Middle frontal gyrus (tissue), 1 donor: ENCODE measurements around the gene RAB31.

Experiments
- DNase-seq: peaks from one replicate; pipeline ENCODE4 v3.0.0-alpha.2; 2015; ENCODE audit warnings: low spot score; ENCODE audit errors: extremely low spot score

Gene RAB31

GRCh38 chr18:9691235-9691634, 16.9 kb upstream of the RAB31 start:
- no peak for DNase-seq

DNA sequence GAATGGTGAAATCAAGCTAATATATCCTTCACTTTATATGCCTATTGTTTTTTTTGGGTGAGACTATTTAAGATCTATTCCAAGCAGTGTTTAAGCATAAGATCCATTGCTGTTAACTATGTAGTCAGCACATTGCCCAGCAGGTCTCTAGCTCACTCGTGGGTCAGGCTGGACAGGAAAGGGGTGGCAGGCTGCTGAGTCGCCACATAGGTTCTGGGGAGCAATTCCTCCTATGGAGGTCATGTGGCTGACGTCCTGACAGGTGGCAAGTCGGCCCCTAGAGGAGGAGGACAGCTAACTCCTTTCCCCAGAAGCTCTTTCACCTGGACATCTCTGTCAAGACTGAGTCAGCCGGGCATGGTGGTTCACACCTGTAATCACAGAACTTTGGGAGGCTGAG, 13.9 kb upstream of the RAB31 start:
- DNase-seq = no peak

DNA sequence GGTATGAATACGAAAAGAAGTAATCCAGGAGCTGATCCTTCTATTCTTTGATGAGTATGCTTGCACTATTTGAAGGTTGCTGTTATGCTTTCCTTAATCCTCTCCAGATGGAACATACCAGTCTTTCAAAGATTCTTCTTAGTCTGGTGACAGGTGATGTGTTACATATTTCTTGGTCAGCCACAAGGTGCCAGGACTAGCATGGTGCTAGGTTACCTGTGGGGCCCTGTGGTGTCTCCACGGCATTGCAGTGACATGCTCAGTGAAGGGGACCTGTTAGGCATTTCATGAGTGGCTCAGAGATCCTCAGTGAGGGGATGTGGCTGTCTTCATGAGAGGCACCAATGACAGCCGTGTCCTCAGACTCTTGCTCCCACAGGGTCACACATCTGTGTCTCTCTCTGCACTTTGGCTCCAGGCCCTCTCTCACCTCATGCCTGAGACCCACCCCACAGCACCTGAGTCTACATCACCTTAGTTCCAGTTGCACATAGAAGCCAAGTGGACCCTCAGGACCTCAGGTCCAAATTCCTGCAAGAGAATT, 13.1 kb upstream of the RAB31 start:
- DNase-seq = no peak

DNA sequence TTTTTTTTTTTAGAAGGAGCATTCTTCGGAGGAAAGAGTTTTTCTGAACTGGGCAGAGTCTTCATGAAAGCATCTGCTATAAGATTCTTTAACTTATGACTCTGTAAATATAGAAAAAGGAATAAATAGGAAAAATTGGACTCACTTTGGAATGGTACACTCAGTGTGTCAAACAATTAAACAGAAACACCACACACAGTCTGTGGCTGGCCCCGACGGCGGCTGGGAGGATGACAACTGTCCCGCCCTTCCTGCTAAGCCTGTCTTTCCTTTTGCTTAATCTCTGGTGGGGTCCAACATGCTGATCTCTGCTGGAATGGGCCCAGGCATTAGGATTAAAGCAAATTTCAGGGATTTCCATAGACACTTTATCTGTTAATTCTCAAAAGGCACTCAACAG, 12.5 kb upstream of the RAB31 start:
- no peak for DNase-seq

- DNase-seq = no peak
Measured at GRCh38 chr18:9696112-9696511, 12.0 kb upstream of the RAB31 start.

DNA sequence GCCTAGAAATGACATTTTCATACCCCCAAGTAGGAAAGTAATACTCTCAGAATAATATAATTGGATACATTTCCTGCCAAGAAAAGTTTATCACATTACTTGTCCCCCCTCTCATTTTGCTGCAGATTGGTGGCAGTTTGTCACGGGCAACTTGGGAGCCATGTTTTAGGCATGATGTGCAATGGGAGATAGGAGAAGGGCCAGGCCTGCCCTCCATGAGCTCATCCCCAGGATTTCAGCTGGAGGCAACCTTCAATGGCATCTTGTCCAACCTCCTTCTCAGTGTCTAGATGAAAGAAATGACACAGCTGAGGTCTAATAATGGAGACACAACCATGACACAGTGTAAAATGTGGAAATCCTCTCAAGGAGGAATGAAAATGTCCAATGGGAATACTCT, 11.4 kb upstream of the RAB31 start:
- no peak for DNase-seq

DNA sequence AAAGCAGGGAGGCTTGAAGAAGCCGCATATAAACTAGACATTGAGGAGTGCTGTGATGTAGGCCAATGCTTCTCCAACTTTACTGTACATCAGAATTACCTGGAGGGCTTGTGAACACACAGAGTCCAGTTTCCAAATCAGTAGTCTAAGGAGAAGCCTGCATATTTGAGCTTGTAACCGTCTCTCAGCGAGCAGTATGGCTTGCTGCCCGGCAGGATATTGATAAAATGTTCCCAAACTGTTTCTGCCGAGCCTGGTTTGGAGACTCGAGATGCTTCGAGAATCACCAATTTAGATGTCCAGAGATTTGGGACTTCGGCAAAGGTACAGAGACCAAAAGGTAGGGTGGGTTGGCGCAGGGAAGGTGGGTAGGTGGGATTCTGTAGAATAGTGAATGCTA, 11.0 kb upstream of the RAB31 start:
- DNase-seq = no peak

- no peak for DNase-seq
Measured at GRCh38 chr18:9698497-9698896, 9.6 kb upstream of the RAB31 start.

DNA sequence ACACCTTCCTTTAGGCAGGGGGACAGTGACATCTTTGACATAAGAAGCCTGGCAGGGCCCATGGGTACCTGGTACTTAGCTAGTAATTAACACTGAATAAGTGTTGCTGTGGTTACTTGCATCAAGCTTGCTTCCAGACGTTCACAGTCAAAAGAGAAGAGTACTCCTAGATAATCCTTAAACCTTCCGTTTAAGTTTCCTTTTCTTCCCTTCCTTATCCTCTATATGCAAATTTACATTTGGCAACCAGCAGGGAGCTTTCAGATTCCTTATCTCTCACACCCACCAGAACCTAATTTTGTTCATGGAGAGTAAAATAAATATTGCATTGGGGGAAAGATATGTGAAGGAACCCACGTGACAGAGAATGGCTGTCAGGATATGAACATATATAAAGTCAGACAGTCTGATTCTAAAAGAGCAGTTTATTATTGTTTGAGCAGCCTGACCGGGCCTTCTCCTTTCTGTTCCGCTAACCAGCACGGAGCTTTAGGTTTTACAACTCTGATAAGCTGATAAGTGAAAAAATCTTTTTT, 7.8 kb upstream of the RAB31 start:
- no peak for DNase-seq

DNA sequence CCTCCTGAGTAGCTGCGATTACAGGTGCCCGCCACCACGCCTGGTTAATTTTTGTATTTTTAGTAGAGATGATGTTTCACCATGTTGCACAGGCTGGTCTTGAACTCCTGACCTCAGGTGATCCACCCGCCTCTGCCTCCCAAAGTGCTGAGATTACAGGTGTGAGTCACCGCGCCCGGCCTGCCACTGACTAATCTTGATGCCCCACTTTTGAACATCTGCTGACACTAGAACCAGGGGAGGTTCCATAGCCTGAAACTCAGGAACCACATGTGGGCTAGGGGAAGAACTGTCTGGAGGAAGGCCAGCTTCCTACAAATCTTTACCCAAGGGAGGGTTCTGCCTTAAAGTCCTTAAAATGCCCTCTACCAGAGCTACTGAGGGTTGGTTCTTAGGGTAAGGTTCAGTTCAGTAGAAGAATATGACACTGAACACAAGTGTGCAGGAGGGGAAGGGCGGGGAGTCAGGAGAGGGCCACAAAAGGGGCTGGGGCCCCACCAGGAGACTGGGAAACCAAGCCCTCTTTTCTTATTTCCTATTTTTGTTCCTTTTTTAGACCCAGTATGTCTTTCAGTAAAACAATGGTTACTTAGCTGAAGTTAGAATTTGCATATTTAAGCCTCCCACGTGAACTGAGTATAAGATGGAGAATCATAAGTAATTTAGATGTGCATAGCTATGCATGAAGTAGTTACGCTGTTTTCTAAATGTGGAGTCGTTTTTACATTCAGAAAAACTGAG, 6.3 kb upstream of the RAB31 start:
- DNase-seq = no peak

- DNase-seq = no peak
Measured at GRCh38 chr18:9704233-9705118, 3.6 kb upstream of the RAB31 start.

- DNase-seq = no peak
Measured at GRCh38 chr18:9705183-9705829, 2.8 kb upstream of the RAB31 start.

- DNase-seq = no peak
Measured at GRCh38 chr18:9706081-9706935, 1.8 kb upstream of the RAB31 start.

- DNase-seq = no peak
Measured at GRCh38 chr18:9707381-9708056, 582 bp upstream of the RAB31 start.

DNA sequence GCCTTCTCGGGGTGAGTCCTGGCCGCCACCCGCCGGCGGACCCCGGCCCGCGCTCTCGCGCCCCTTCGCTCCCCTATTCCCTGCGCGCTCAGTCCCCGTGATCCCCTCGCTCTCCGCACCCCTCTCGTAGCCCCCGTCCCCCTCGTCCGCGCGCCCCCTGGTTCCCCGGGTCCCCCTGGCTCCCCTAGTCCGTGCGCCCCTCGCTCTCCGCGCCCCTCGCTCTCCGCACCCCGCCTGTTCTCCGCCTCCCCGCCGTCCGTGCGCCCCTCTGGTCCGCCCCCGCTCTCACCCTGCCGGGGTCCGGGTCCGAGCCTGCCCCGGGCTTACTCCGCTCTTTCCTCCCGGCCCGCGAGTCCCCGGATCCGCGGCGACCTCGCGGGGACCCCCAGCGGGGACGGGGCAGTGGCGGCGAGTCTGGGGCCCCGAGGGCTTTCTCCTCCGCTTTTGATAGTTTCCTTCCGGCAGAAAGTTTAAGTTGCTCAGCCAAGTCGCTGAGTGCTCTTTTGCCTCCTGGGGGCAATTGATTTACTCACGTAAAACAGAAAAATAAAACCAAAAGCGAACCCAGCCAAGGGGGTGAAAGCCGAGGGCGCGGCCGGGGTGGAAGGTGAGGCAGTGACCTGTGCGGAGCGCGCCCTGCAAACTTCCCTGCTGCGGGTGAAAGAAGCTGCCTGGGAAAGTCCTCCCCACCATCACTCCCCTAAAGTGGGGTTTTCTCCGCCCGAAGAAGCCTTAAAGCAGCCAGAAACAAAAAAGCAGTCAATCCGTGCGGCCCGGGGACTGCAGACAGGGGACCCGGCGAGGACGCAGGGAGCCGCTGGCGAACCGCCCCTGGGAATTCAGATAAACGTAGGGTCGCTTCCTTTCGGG, 568 bp downstream of the RAB31 start:
- DNase-seq = no peak

GRCh38 chr18:9709304-9709877, 1.3 kb downstream of the RAB31 start:
- no peak for DNase-seq

- no peak for DNase-seq
Measured at GRCh38 chr18:9710037-9710436, 1.9 kb downstream of the RAB31 start.

- DNase-seq = no peak
Measured at GRCh38 chr18:9711361-9712129, 3.4 kb downstream of the RAB31 start.
